ENCODE results near the gene CGAS.

GRCh38 chr6:73388800-73389512 lies 63.1 kb downstream of the CGAS start:
- TF ChIP-seq CTCF (conservative IDR thresholded peaks at IDR 0.05; ENCODE audit: low read depth, low read length) (peak; percentile 69), CEBPB (IDR thresholded peaks at IDR 0.05; ENCODE audit: low read depth, low read length) (no peak), POLR2A (IDR thresholded peaks at IDR 0.05; ENCODE audit: low read depth, low read length) (no peak), USF2 (IDR thresholded peaks at IDR 0.05; ENCODE audit: low read depth, low read length) (no peak), ELK1 (IDR thresholded peaks at IDR 0.05; ENCODE audit: borderline replicate concordance, low read depth, low read length) (no peak), RFX5 (IDR thresholded peaks at IDR 0.05; ENCODE audit: low read depth, low read length) (no peak), MAFK (IDR thresholded peaks at IDR 0.05; ENCODE audit: low read depth, low read length) (peak; percentile 56), CHD1 (IDR thresholded peaks at IDR 0.05; ENCODE audit: low read depth, low read length) (no peak), RCOR1 (IDR thresholded peaks at IDR 0.05; ENCODE audit: insufficient replicate concordance, low read length) (no peak), RAD21 (IDR thresholded peaks at IDR 0.05; ENCODE audit: low read length) (peak; percentile 67), MAZ (IDR thresholded peaks at IDR 0.05; ENCODE audit: borderline replicate concordance, low read depth, low read length) (no peak), SMC3 (IDR thresholded peaks at IDR 0.05; ENCODE audit: low read depth, low read length) (peak; percentile 32; the same call in 1 of the 2 replicates)

All from IMR-90 (cell line).